Activated CD8-positive, alpha-beta T cell treated with anti-CD3 and anti-CD28 coated beads for 36 hours (primary cell): ENCODE measurements around the gene LOXL4. TPM values are rescaled to one million over a fixed set of nuclear protein-coding genes. Genes with fewer than 3 reads are reported as not detected.
"Not testable (repeated sequence)": the region's sequence is repeated elsewhere in the genome, so short reads cannot be mapped to it uniquely, and the experiment has no call there.

Source experiments
- ATAC-seq: fragments of 200-7000 bp; cut with Tn5 transposase; one replicate; pipeline ENCODE4 v1.10.0; 2021; ENCODE audit warnings: mild to moderate bottlenecking, moderate library complexity
- CTCF ChIA-PET: fragments of 350-600 bp; sonication (Branson Sonifier 250); formaldehyde crosslinking; loops from one replicate; lab custom pipeline; 2021; ENCODE audit warnings: antibody characterized with exemption; lab: Charles Lee
- POLR2A ChIA-PET: fragments of 350-600 bp; sonication (Branson Sonifier 250); formaldehyde crosslinking; loops from one replicate; lab custom pipeline; 2021; ENCODE audit warnings: antibody characterized with exemption; lab: Charles Lee
- DNase-seq: peaks from one replicate; pipeline ENCODE4 v3.0.0-alpha.2; 2020
- H3K27ac Mint-ChIP-seq: one replicate; pipeline ENCODE4 v1.8.0; 2021; ENCODE audit warnings: mild to moderate bottlenecking, mixed read lengths
- H3K27me3 Mint-ChIP-seq: one replicate; pipeline ENCODE4 v1.8.0; 2021; ENCODE audit warnings: mixed read lengths
- H3K36me3 Mint-ChIP-seq: one replicate; pipeline ENCODE4 v1.8.0; 2021; ENCODE audit warnings: low read depth, mixed read lengths
- H3K4me1 Mint-ChIP-seq: one replicate; pipeline ENCODE4 v1.8.0; 2021; ENCODE audit warnings: low read depth, mixed read lengths
- H3K4me3 Mint-ChIP-seq: one replicate; pipeline ENCODE4 v1.8.0; 2021; ENCODE audit warnings: mild to moderate bottlenecking, moderate library complexity, mixed read lengths
- H3K9me3 Mint-ChIP-seq: one replicate; pipeline ENCODE4 v1.8.0; 2021; ENCODE audit warnings: mixed read lengths
- intact Hi-C: fragments of 100-400 bp; cut with micrococcal nuclease; formaldehyde crosslinking; loops from one replicate; pipeline ENCODE4 v1.10.0; 2022
- total RNA-seq, 2 experiments: library from RNA; stranded (reverse); gene quantifications; one replicate each; pipeline ENCODE4 v1.2.3, GENCODE V29; 2021
- TF ChIP-seq, protein P1 (sequence below): fragments of 200-600 bp; IDR thresholded peaks from one replicate; pipeline ENCODE4 v1.8.0; 2022; ENCODE audit warnings: antibody characterized with exemption, mild to moderate bottlenecking

The LOXL4 gene
- total RNA-seq, 2 experiments from 2014 or later, result not detected

DNA sequence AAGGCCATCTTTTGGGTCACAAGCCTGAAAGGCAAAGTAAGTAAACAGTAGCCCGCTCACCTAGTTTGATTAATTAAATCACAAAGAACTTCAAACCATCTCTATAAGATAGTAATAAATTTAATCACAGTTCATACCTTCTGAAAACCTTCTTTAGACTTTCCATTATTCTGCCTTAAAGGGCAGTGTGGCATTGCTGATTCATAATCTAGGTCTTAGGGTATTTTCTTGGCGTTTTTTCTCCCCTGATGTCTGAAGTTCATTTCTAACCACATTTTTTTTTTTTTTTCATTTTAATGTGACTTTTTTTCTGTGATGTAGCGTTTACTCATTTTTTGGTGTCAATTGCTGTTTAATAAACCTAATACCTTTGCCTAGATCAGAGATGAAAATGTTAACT lies 27.5 kb downstream of the LOXL4 start:
- no peak overlapping the region for H3K27ac Mint-ChIP-seq
- no peaks in the 10 kb centered on the region for H3K9me3 Mint-ChIP-seq
- H3K4me1 Mint-ChIP-seq, result no peaks in the 10 kb centered on the region
- ChIA-PET CTCF (no interaction called here), POLR2A (no interaction called here)
- no peaks in the 10 kb centered on the region for H3K27me3 Mint-ChIP-seq
- no peak for DNase-seq
- TF ChIP-seq, protein P1, sequence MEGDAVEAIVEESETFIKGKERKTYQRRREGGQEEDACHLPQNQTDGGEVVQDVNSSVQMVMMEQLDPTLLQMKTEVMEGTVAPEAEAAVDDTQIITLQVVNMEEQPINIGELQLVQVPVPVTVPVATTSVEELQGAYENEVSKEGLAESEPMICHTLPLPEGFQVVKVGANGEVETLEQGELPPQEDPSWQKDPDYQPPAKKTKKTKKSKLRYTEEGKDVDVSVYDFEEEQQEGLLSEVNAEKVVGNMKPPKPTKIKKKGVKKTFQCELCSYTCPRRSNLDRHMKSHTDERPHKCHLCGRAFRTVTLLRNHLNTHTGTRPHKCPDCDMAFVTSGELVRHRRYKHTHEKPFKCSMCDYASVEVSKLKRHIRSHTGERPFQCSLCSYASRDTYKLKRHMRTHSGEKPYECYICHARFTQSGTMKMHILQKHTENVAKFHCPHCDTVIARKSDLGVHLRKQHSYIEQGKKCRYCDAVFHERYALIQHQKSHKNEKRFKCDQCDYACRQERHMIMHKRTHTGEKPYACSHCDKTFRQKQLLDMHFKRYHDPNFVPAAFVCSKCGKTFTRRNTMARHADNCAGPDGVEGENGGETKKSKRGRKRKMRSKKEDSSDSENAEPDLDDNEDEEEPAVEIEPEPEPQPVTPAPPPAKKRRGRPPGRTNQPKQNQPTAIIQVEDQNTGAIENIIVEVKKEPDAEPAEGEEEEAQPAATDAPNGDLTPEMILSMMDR, result no peak
- H3K36me3 Mint-ChIP-seq, result peaks cover 29% of the 10 kb centered on the region
- ATAC-seq, result no peak
- no peak overlapping the region for H3K4me3 Mint-ChIP-seq
- intact Hi-C loops, result no loop called here

DNA sequence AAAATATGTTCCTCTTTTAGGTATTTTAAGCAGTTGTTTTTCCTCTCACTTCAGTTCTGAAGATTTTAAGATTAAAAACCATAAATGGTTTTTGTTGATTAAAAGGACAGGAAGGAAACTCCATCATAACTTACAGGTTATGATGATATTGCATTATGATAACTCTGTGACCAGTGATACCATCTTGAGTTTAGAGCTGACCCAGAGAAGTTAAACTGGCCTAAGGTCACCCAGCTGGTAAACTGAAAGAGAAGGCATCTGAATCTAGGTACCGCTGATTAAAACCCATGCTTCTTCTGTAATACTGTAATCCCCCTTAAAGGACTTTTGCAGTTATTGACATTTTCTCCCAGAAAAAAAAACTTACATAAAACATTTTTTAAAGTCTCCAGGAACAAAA lies 29.6 kb downstream of the LOXL4 start:
- Mint-ChIP-seq H3K36me3 (peaks cover 23% of the 10 kb centered on the region), H3K27me3 (no peaks in the 10 kb centered on the region), H3K27ac (no peak overlapping the region), H3K9me3 (no peaks in the 10 kb centered on the region), H3K4me3 (no peak overlapping the region), H3K4me1 (no peaks in the 10 kb centered on the region)
- TF ChIP-seq, protein P1, result no peak
- CTCF ChIA-PET, result interaction anchor here (0.7 to 1.5 kb wide), 4 partner anchors 67 to 197 kb away, joined by 3 to 4 read pairs (median 3); no protein-coding TSS in a partner anchor
- DNase-seq, result no peak
- intact Hi-C loops, result no loop called here
- no peak for ATAC-seq
- POLR2A ChIA-PET, result interaction anchor here (0.6 kb wide), 1 partner anchor 104 kb away, joined by 3 read pairs; the partner anchor contains the start of gene R3HCC1L

DNA sequence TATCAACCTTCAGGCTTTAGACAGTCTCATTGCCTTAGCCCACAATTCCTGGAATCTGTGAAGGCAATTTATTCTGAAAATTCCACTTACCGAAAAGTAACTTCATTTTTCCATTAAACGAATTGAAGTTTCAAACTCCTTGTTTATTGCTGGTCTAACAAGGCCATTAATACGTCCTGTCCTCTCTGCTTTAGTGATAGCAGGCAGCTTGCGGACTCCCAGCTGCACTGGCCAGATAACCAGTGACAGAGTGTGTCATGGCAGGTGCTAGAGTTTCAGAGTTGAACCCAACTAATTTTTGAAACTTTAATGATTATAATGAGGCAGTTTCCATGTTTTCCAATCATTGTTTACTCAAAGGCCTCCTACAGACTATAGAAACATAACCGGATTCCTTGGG lies 31.1 kb downstream of the LOXL4 start:
- Mint-ChIP-seq H3K4me1 (no peaks in the 10 kb centered on the region), H3K4me3 (no peak overlapping the region), H3K36me3 (peaks cover 21% of the 10 kb centered on the region), H3K9me3 (no peaks in the 10 kb centered on the region), H3K27ac (no peak overlapping the region), H3K27me3 (no peaks in the 10 kb centered on the region)
- ChIA-PET POLR2A (no interaction called here), CTCF (no interaction called here)
- ATAC-seq (no peak), DNase-seq (no peak)
- TF ChIP-seq, protein P1, result no peak
- intact Hi-C loops, result no loop called here

DNA sequence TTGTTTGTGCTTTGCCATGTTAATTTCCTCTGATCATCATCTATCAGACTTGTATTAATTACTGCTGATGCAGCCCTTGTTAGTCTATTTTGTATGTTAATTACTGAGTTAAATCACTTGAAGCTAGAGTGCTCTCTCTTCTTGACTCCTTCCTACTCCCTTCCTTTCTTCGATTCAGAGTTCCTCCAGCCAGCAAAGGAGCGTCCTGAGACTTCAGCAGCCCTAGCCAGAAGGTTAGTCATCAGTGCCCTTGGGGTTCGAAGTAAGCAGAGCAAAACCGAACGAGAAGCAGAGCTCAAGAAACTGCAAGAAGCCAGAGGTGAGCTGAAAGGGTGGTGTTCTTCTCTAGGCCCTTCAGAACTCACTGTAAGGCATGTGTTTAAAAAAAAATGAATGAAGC lies 32.1 kb downstream of the LOXL4 start:
- CTCF ChIA-PET, result interaction anchor here (1.0 kb wide), 1 partner anchor 18 kb away, joined by 3 read pairs; no protein-coding TSS in a partner anchor
- DNase-seq (no peak), ATAC-seq (no peak)
- TF ChIP-seq, protein P1, result no peak
- H3K4me1 Mint-ChIP-seq, result no peaks in the 10 kb centered on the region
- peaks cover 22% of the 10 kb centered on the region for H3K36me3 Mint-ChIP-seq
- H3K27ac Mint-ChIP-seq, result no peak overlapping the region
- H3K27me3 Mint-ChIP-seq, result no peaks in the 10 kb centered on the region
- no peaks in the 10 kb centered on the region for H3K9me3 Mint-ChIP-seq
- POLR2A ChIA-PET, result no interaction called here
- H3K4me3 Mint-ChIP-seq, result no peak overlapping the region
- intact Hi-C loops, result no loop called here

DNA sequence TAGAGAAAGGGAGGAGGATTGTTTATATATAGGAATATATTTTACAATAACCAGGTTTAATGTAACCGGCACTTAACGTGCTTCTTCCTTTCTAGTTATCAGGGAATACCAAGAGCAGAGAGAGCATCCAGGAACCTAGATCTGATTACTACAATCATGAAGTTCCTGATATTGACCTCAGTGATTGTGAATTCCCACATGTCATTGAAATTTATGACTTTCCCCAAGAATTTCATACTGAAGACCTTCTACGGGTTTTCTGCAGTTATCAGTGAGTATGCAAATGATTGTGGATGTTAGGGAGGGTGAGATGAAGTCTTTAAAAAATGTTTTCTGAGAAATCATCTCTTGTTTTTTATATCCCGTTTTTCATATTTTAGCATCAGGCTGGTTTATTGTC lies 36.6 kb downstream of the LOXL4 start:
- H3K4me1 Mint-ChIP-seq, result peaks cover 13% of the 10 kb centered on the region
- H3K4me3 Mint-ChIP-seq, result no peak overlapping the region
- TF ChIP-seq, protein P1, result no peak

DNA sequence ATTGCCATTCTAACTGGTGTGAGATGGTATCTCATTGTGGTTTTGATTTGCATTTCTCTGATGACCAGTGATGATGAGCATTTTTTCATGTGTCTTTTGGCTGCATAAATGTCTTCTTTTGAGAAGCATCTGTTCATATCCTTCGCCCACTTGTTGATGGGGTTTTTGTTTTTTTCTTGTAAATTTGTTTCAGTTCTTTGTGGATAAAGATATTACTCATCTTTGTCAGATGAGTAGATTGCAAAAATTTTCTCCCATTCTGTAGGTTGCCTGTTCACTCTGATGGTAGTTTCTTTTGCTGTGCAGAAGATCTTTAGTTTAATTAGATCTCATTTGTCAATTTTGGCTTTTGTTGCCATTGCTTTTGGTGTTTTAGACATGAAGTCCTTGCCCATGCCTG lies 39.7 kb downstream of the LOXL4 start:
- intact Hi-C loops, H3K27ac Mint-ChIP-seq, H3K9me3 Mint-ChIP-seq, CTCF ChIA-PET, POLR2A ChIA-PET, ATAC-seq, H3K27me3 Mint-ChIP-seq, H3K4me3 Mint-ChIP-seq, DNase-seq: not testable (repeated sequence)
- Mint-ChIP-seq H3K4me1 (peaks cover 25% of the 10 kb centered on the region), H3K36me3 (peaks cover 47% of the 10 kb centered on the region)

More for the DNA sequence above, 36.6 kb downstream of the LOXL4 start:
- intact Hi-C loops, result no loop called here
- ChIA-PET CTCF (no interaction called here), POLR2A (no interaction called here)
- Mint-ChIP-seq H3K27ac (no peak overlapping the region), H3K27me3 (no peaks in the 10 kb centered on the region), H3K9me3 (peaks cover 1% of the 10 kb centered on the region), H3K36me3 (peaks cover 37% of the 10 kb centered on the region)
- DNase-seq (no peak), ATAC-seq (no peak)

DNA sequence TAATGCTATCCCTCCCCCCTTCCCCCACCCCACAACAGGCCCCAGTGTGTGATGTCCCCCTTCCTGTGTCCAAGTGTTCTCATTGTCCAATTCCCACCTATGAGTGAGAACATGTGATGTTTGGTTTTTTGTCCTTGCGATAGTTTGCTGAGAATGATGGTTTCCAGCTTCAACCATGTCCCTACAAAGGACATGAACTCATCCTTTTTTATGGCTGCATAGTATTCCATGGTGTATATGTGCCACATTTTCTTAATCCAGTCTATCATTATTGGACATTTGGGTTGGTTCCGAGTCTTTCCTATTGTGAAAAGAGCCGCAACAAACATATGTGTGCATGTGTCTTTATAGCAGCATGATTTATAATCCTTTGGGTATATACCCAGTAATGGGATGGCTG lies 40.3 kb downstream of the LOXL4 start:
- H3K4me3 Mint-ChIP-seq, DNase-seq, ATAC-seq, H3K27me3 Mint-ChIP-seq, H3K9me3 Mint-ChIP-seq, POLR2A ChIA-PET, intact Hi-C loops, H3K27ac Mint-ChIP-seq, CTCF ChIA-PET: not testable (repeated sequence)
- peaks cover 25% of the 10 kb centered on the region for H3K4me1 Mint-ChIP-seq
- H3K36me3 Mint-ChIP-seq, result peaks cover 45% of the 10 kb centered on the region
